Non-pigmented ciliary epithelial cell (primary cell): ENCODE results near the gene HK3.
"Not testable (repeated sequence)": the region's sequence is repeated elsewhere in the genome, so short reads cannot be mapped to it uniquely, and the experiment has no call there.

Experiments used
- DNase-seq: peaks from one replicate; pipeline ENCODE4 v3.0.0-alpha.2; 2010; ENCODE audit warnings: low read depth

The HK3 gene

DNA sequence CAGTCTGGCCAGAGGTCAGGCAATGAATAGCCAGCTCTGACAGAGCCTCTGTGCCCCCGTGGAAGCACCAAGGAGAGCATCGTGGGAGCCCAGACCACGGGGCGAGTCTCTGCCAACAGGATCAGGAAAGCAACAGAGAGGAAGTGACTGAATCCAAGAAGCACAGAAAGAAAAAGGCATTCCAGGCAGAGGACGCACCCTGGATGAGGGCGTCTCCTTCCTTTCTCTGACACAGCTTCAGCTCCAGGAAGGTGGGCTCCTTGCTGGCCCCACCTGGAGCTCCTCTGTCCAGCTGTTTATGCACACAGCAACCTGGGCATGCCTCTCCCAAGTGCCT is 16.6 kb downstream of the HK3 start:
- DNase-seq = no peak

DNA sequence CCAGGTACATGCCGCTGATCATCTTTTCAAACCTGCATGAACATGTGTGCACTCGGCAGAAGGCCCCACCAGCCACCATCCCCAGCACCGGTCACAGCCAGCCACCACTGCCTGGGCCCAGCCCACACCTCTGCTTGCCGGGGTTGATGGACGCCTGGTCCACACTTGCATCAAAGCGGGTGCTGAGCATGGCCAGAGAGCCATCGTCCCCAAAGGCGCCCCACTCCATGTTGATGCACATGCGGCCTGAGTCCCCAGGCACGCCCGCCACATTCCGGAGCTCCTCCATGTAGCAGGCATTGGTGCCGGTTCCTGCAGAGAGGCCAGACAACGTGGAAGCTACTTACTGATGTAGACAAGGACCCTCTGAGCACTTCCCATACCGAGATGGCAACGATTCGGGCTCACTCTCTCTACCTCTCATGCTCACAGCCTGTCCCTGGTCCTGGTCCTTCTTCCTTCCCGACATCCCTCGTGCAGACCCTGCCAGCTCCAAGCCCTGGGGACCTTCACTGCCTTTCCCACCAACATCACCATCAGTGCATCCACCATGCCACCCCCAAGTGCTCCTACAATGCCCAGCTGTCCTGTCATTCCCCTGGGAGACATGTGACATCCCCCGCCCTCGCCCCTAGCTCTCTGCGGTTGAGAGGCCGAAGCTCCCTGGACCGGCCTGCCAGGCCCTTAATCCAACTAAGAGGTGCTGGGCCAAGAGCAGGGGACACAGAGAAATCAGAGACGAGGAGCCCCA is 17.2 kb downstream of the HK3 start:
- DNase-seq = no peak

DNA sequence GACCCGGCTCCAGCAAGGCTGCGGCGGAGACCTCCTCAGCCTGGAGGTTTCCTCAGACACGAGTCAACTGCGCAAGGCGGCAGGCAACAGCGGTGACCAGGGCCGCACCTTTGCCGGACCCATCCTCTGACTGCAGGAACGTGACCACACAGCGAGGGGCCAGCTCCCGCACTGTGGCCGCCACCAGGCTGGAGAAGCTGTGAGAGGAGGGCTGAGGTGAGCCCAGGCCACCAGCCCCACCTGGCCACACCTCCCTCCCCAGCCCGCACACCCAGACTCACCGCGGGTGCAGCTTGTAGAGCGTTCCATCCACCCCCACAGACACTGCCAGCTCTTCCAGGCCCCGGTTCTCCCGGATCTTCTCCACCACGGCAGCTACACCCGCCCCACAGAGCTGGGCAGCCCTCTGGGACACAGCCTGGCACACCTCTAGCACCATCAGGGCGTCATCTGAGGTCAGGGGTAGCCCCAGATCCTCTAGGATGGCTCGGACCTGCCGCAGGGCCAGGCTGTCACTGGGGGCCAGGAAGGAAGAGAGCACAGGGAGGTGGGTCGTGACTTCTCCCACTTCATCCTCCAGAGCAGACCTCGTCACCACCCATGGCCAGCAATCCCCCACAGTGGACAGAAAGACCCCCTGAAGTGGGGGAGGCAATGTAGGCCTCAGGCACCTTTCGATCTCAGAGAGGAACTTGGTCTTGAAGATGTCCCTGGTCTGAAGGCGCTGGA is 18.0 kb downstream of the HK3 start:
- no peak for DNase-seq

DNA sequence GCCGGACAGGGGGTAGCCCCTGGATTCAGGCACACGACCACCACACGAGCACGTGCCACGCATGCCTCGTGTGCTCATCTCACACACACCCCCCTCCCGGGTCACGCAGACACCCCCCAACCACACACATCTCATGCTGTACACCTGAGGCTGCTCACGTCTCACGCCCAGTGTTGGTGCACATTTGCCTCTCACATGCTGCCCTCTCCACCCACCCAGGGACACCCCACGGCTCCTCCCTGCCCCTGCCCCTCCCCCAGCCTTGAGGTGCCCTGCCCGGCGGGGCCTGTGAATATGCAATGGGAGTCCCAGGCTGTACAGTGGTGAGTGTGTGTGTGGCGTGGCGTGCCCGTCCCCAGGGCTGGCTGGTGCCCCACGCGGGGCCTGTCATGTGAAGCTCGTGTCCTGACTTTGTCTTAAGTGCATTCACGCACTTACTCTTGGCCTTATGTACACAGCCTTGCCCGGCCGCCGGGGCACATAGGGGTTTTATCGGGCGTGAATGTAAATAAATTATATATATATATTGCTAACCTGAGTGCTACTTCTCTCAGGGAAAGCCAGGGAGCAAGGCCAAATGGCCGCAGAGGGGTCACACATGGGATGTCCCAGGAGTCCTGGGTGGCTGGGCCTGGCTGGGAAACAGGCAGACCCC is 18.7 kb downstream of the HK3 start:
- no peak for DNase-seq

DNA sequence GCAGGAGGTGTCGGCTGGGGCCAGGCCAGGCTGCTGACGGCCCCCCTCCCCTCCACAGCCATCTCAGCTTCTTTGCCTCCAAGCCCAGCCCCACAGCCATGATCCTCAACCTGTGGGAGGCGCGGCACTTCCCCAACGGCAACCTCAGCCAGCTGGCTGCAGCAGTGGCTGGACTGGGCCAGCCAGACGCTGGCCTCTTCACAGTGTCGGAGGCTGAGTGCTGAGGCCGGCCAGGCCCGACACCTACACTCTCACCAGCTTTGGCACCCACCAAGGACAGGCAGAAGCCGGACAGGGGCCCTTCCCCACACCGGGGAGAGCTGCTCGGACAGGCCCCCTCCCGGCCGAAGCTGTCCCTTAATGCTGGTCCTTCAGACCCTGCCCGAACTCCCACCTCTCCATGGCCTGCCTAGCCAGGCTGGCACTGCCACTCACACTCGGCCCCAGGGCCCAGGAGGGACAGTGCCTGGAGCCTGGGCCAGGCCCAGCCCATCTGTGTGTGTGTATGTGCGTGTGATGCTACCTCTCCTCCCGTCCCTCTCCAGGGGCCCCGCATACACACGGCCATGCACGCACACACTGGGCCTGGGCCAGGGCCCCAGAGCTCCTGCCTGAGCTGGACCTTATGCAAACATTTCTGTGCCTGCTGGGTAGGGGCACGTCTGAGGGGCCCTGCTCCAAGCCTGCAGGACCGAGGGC is 19.3 kb downstream of the HK3 start:
- no peak for DNase-seq

DNA sequence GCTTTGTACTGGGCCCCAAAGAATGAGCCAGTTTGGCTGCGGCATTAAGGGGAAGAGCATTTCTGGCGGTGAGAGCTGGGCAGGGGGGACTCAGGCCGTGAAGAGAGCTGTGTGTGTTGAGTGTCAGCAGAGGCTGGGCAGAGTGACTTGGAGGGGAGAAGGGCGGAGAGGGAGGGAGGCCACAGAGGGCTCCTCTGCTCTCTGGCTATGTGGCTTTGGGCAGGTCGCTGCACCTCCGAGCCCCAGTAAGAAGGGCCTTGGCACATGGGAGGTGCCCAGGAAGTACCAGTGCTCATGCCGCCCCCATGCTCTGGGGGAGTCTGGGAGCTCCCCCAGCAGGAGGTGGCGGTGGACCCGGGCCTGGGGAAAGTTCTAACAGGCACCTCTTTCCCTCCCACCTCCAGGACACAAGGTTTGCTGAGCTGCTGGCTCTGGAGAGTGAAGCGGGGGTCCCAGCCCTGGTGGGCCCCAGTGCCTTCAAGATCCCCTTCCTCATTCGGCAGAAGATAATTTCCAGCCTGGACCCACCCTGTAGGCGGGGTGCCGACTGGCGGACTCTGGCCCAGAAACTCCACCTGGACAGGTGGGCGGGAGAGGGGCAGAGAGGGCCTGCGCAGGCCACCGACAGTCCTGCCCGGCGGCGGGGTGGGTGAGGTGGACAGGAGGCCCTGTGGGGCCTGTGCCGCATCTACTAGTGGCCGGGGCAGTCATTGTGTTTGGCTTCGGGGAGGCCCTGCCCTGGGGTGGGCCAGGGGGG is 20.1 kb downstream of the HK3 start:
- DNase-seq = no peak

DNA sequence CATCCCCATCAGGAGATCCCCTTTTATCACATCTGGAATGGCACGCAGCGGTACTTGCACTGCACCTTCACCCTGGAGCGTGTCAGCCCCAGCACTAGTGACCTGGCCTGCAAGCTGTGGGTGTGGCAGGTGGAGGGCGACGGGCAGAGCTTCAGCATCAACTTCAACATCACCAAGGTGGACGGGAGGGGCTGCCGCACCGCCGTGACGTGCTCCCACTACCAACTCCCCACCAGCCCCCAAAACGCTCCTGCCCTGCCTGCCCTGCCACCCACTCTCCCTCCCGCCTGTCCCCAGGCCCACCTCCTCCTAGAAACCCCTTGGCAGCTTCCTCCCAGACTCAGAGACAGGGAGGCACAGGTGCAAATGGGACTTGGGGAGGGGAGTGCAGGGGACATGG is 20.7 kb downstream of the HK3 start:
- DNase-seq = no peak

DNA sequence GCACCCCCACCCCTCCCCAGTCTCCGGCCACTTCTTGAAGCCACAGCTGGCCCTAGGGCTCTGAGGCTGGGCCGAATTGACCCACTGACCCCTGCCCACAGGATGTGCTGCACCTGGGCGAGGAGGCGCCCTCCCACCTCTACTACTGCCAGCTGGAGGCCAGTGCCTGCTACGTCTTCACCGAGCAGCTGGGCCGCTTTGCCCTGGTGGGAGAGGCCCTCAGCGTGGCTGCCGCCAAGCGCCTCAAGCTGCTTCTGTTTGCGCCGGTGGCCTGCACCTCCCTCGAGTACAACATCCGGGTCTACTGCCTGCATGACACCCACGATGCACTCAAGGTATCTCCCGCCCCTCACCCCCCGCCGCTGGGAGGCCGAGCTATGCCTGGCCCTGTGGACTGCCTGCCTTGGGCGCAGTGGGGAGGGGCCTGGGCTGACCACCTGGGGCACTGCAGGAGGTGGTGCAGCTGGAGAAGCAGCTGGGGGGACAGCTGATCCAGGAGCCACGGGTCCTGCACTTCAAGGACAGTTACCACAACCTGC is 21.3 kb downstream of the HK3 start:
- no peak for DNase-seq

DNA sequence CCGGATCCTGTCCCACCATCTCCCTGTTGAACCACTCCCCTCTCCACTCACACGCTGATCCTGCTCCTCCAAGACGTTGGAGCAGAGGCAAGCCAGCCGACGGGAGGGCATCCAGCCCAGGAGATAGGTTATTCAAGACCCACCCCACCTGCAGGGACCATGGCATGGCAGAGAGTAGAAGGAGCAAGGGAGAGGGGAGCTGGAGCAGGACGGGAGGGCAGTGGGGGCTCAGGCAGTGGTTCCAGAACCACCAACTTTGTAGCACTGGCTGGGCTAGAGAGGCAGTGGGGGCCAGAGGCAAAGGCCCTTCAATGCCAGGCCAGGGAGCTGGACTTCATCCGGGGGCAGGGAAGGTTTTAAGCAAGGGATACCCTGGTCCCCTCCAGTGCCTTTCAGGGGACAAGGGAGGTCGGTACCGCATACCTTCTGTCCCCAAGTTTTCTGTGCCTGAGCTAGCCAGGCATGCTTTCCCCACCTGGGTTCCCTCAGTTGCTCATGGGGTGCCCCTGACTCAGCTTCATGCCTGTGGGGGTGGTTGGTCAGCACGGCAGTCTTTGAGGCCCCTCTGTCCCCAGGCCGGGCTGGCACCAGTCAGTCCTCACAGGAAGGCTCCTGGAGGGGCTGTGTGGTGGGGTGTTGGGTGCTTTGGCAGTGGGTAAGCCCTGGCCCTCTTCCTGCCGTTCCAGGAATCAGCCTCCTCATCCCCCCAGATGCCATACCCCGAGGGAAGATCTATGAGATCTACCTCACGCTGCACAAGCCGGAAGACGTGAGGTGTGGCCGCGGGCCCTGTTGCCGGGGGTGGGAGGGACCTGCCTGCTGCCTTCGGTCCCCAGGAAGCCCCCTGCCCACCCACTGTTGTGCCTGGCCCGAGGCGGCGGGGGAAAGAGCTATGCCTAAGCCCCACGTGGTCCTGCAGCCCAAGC is 22.4 kb downstream of the HK3 start:
- no peak for DNase-seq

DNA sequence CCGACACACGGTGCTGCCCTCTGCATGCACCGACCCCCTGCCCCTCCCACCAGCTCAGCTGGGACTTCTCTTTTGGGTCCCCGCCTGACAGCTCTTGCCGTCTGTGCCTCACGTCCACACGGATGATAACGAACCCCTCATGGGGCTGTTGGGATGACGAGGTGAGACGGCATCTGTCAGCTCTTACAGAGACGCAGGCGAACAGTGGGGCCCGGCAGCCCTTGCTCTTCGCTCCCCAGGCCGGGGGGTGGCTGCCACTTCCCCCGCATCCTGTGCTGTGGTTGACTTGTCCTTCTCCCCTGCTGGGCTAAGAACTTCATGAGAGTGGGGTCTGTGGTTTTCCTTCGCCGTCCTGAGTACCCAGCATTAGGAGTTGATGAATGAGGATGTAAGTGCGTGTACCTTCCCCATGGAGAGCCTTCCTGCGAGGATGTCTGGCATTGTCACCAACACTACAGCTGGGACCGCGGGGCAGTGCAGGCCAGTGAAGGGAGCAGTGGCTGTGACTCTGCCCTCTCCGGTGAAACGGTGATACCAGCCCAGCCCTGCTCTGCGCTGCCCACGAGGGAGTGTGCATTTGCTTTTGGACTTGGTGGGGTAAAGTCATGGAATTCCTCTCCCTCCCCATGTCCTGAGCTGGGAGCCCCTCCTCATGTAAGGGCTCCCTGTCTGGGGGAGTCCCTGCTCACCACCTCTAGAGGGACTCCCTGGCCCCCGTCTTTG is 23.2 kb downstream of the HK3 start:
- DNase-seq = no peak

DNA sequence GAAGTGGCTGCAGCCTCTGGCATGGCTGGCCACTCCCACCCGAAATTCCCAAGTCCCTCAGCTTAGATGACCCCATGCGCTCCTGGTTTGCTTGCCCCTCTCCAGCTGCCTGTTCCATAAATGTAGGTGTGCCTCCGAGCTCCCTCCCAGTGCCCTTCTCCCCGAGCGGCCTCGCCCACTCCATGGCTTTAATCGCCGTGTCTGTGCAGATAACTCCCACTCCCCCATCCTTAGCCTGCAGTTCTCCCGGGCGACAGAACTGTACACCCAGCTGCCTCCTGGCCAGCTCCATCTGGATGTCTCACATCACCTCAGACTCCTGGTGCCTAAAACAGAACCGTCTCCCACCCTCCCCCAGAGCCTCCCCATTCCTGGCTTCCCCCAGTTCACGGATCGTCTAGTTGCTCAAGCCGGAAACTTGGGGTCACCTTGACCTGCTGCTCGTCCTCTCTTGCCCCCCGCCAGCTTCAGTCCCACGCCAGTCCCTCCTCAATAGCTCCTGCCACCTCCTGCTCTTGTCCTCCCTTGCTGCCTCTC is 24.1 kb downstream of the HK3 start:
- no peak for DNase-seq

DNA sequence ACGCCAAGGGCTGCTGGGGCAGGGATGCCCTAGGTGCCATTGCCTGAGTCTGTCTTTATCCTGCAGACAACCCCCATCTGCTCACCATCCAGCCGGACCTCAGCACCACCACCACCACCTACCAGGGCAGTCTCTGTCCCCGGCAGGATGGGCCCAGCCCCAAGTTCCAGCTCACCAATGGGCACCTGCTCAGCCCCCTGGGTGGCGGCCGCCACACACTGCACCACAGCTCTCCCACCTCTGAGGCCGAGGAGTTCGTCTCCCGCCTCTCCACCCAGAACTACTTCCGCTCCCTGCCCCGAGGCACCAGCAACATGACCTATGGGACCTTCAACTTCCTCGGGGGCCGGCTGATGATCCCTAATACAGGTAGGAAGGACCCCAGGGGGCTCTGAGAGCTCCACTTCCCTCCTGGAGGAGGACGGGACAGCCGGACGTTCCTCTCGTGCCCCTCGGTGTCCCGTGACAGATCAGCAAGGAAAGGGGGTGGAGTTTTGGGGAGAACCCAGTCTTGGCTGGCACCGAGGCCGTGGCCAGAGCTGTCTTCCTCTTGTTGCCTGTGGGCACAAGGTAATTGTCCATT is 24.9 kb downstream of the HK3 start:
- no peak for DNase-seq

DNA sequence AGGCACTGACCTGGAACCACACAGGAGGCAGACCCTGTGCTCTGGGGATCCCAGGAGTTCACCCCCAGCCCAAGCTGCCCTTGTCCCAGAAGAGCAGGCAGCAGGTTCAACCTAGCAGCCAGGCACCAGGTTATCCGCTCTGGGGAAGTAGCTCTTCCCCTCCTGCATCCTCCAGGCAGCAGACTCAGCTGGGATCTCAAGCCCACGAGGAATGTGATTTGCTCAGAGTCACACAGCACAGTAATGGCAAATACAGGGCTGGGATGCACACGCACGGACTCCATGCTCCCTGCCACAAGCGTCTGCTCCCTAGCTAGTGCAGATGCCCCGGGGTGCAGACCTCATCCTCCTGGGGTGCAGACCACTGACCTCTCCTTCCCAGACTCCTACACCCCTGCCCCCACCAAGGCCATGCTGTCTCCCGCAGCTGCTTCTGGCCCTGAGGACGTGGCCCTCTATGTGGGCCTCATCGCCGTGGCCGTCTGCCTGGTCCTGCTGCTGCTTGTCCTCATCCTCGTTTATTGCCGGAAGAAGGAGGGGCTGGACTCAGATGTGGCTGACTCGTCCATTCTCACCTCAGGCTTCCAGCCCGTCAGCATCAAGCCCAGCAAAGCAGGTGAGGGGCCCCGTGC is 25.5 kb downstream of the HK3 start:
- DNase-seq = no peak

DNA sequence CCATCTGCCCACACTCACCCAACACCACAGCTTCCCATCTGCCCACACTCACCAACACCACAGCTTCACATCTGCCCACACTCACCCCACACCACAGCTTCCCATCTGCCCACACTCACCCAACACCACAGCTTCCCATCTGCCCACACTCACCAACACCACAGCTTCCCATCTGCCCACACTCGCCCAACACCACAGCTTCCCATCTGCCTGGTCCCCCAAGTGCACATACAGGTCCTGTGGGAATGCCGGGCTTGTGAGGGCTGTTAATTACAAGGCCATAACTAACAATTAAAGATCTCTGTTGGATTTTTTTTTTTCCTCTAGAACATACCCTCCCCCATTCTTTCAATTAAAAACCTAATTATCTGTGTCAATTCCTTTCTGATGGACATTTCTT is 26.1 kb downstream of the HK3 start:
- DNase-seq = not testable (repeated sequence)

DNA sequence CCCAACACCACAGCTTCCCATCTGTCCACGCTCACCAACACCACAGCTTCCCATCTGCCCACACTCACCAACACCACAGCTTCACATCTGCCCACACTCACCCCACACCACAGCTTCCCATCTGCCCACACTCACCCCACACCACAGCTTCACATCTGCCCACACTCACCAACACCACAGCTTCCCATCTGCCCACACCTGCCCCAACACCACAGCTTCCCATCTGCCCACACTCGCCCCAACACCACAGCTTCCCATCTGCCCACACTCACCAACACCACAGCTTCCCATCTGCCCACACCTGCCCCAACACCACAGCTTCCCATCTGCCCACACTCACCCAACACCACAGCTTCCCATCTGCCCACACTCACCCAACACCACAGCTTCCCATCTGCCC is 26.6 kb downstream of the HK3 start:
- DNase-seq = not testable (repeated sequence)

DNA sequence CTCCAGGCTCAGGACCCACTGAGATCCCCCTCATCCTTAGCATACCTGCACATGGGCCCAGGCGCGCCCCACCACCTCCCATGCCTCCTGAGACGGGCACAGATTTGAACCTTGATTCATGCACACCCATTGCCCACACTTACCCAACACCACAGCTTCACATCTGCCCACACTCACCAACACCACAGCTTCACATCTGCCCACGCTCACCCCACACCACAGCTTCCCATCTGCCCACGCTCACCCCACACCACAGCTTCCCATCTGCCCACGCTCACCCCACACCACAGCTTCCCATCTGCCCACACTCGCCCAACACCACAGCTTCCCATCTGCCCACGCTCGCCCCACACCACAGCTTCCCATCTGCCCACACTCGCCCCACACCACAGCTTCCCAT is 28.5 kb downstream of the HK3 start:
- not testable (repeated sequence) for DNase-seq

DNA sequence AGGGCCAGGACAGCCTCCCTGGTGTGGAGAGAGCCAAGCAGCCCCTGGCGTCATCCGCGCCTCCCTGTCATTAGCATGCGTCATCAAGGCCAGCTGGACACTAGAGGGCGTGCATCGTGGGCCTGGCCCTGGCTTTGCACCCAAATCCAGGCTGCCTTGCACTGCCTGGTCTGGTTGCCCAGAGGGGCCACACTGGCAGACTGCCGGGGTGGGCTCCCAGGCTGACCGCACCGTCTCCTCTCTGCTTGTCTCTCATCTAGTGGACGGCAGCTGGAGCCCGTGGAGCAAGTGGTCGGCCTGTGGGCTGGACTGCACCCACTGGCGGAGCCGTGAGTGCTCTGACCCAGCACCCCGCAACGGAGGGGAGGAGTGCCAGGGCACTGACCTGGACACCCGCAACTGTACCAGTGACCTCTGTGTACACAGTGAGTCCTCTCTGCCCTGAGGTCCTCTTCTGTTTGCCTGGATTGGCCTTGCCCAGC is 29.0 kb downstream of the HK3 start:
- no peak for DNase-seq

DNA sequence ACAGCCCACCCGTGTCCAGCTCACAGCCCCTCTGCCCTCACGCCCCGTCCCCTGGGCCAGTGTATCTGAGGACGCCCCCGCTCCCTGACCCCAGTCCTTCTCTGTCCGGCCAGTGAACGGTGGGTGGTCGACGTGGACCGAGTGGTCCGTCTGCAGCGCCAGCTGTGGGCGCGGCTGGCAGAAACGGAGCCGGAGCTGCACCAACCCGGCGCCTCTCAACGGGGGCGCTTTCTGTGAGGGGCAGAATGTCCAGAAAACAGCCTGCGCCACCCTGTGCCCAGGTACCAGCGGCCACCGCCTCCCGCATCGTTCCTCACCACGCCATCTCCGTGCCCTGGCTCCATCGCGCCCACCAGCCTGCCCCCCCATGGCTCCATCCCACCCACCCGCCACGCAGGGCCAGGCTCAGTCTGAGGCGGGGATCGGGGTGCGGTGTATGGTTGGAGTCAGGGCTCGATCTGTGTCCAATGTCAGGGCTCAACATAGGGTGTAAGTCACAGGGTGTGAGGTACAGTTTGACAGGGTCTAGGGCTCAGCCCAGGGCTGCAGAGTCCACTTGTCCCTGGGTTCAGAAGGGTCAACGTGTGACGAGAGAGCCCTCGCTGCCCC is 29.5 kb downstream of the HK3 start:
- DNase-seq = no peak
